Memory B cell (primary cell): ENCODE measurements around the gene TMEM119.

Source experiments
- ATAC-seq: fragments of 150-1000 bp; cut with Tn5 transposase; 2 replicates; pipeline ENCODE4 v1.10.0; 2021; ENCODE audit warnings: low read depth, mild to moderate bottlenecking, moderate library complexity
- DNase-seq, 2 donors: peaks; one replicate each; pipeline ENCODE4 v3.0.0; 2022; ENCODE audit warnings: low spot score in 2 of 2
- H3K27ac Mint-ChIP-seq: one replicate; pipeline ENCODE4 v1.8.0; 2022; ENCODE audit warnings: mild to moderate bottlenecking, moderate library complexity, mixed read lengths
- H3K27me3 Mint-ChIP-seq: one replicate; pipeline ENCODE4 v1.8.0; 2022; ENCODE audit warnings: mixed read lengths
- H3K36me3 Mint-ChIP-seq: one replicate; pipeline ENCODE4 v1.8.0; 2022; ENCODE audit warnings: mild to moderate bottlenecking, mixed read lengths
- H3K4me1 Mint-ChIP-seq: one replicate; pipeline ENCODE4 v1.8.0; 2022; ENCODE audit warnings: mixed read lengths
- H3K4me3 Mint-ChIP-seq: one replicate; pipeline ENCODE4 v1.8.0; 2022; ENCODE audit warnings: mild to moderate bottlenecking, moderate library complexity, mixed read lengths
- H3K9me3 Mint-ChIP-seq: one replicate; pipeline ENCODE4 v1.8.0; 2022; ENCODE audit warnings: mixed read lengths

TMEM119 gene

GRCh38 chr12:108615918-108616317, 18.0 kb upstream of the TMEM119 start:
- H3K27me3 Mint-ChIP-seq, result no peaks in the 10 kb centered on the region
- peaks cover 5% of the 10 kb centered on the region for H3K36me3 Mint-ChIP-seq
- DNase-seq (no peak), ATAC-seq (no peak)
- peaks cover 4% of the 10 kb centered on the region for H3K9me3 Mint-ChIP-seq
- peaks cover 46% of the 10 kb centered on the region for H3K4me1 Mint-ChIP-seq
- H3K4me3 Mint-ChIP-seq, result peak overlapping the region; percentile 43
- peak overlapping the region; percentile 96 for H3K27ac Mint-ChIP-seq

GRCh38 chr12:108614639-108615038, 16.8 kb upstream of the TMEM119 start:
- Mint-ChIP-seq H3K36me3 (peaks cover 5% of the 10 kb centered on the region), H3K4me1 (peaks cover 44% of the 10 kb centered on the region), H3K27ac (peak overlapping the region; percentile 96), H3K4me3 (no peak overlapping the region), H3K9me3 (peaks cover 4% of the 10 kb centered on the region), H3K27me3 (peaks cover 2% of the 10 kb centered on the region)
- DNase-seq (no peak), ATAC-seq (no peak)

- no peak overlapping the region for H3K4me3 Mint-ChIP-seq
- peaks cover 4% of the 10 kb centered on the region for H3K9me3 Mint-ChIP-seq
- peaks cover 2% of the 10 kb centered on the region for H3K27me3 Mint-ChIP-seq
- DNase-seq (no peak), ATAC-seq (no peak)
- peaks cover 5% of the 10 kb centered on the region for H3K36me3 Mint-ChIP-seq
- peaks cover 44% of the 10 kb centered on the region for H3K4me1 Mint-ChIP-seq
- H3K27ac Mint-ChIP-seq, result peak overlapping the region; percentile 96
These were observed 16.2 kb upstream of the TMEM119 start for GRCh38 chr12:108614041-108614440.

GRCh38 chr12:108613548-108613947, 15.7 kb upstream of the TMEM119 start:
- ATAC-seq (no peak), DNase-seq (no peak)
- H3K36me3 Mint-ChIP-seq, result peaks cover 5% of the 10 kb centered on the region
- H3K4me1 Mint-ChIP-seq, result peaks cover 41% of the 10 kb centered on the region
- no peak overlapping the region for H3K4me3 Mint-ChIP-seq
- H3K27ac Mint-ChIP-seq, result peak overlapping the region; percentile 96
- H3K9me3 Mint-ChIP-seq, result peaks cover 4% of the 10 kb centered on the region
- peaks cover 2% of the 10 kb centered on the region for H3K27me3 Mint-ChIP-seq

GRCh38 chr12:108612788-108613282, 15.0 kb upstream of the TMEM119 start:
- no peak for DNase-seq
- Mint-ChIP-seq H3K9me3 (peaks cover 4% of the 10 kb centered on the region), H3K27ac (peak overlapping the region; percentile 60), H3K4me3 (no peak overlapping the region), H3K36me3 (peaks cover 5% of the 10 kb centered on the region), H3K4me1 (peaks cover 37% of the 10 kb centered on the region), H3K27me3 (peaks cover 2% of the 10 kb centered on the region)
- ATAC-seq, result no peak

GRCh38 chr12:108611884-108612415, 14.1 kb upstream of the TMEM119 start:
- ATAC-seq (peak; percentile 59), DNase-seq (peak; percentile 47 to 52)
- H3K4me1 Mint-ChIP-seq, result peaks cover 30% of the 10 kb centered on the region
- no peak overlapping the region for H3K4me3 Mint-ChIP-seq
- peaks cover 4% of the 10 kb centered on the region for H3K9me3 Mint-ChIP-seq
- H3K27me3 Mint-ChIP-seq, result peaks cover 2% of the 10 kb centered on the region
- no peak overlapping the region for H3K27ac Mint-ChIP-seq
- peaks cover 5% of the 10 kb centered on the region for H3K36me3 Mint-ChIP-seq

GRCh38 chr12:108610856-108611605, 13.1 kb upstream of the TMEM119 start:
- Mint-ChIP-seq H3K27me3 (peaks cover 2% of the 10 kb centered on the region), H3K4me1 (peaks cover 22% of the 10 kb centered on the region)

GRCh38 chr12:108610336-108610815, 12.5 kb upstream of the TMEM119 start:
- Mint-ChIP-seq H3K27ac (no peak overlapping the region), H3K9me3 (no peaks in the 10 kb centered on the region), H3K4me1 (peaks cover 28% of the 10 kb centered on the region), H3K4me3 (no peak overlapping the region), H3K27me3 (peaks cover 2% of the 10 kb centered on the region), H3K36me3 (no peaks in the 10 kb centered on the region)
- DNase-seq (no peak), ATAC-seq (no peak)

More at GRCh38 chr12:108610856-108611605, 13.1 kb upstream of the TMEM119 start:
- DNase-seq, result no peak
- H3K36me3 Mint-ChIP-seq, result no peaks in the 10 kb centered on the region
- H3K4me3 Mint-ChIP-seq, result no peak overlapping the region
- H3K9me3 Mint-ChIP-seq, result no peaks in the 10 kb centered on the region
- H3K27ac Mint-ChIP-seq, result no peak overlapping the region
- ATAC-seq, result no peak

- ATAC-seq (no peak), DNase-seq (no peak)
- Mint-ChIP-seq H3K36me3 (no peaks in the 10 kb centered on the region), H3K9me3 (no peaks in the 10 kb centered on the region), H3K4me1 (peaks cover 30% of the 10 kb centered on the region), H3K4me3 (no peak overlapping the region), H3K27ac (no peak overlapping the region), H3K27me3 (peaks cover 2% of the 10 kb centered on the region)
These were observed 11.9 kb upstream of the TMEM119 start for GRCh38 chr12:108609537-108610335.

- H3K36me3 Mint-ChIP-seq, result no peaks in the 10 kb centered on the region
- no peak for ATAC-seq
These were observed 10.7 kb upstream of the TMEM119 start for GRCh38 chr12:108608616-108609015.

GRCh38 chr12:108607981-108608600, 10.2 kb upstream of the TMEM119 start:
- Mint-ChIP-seq H3K9me3 (no peaks in the 10 kb centered on the region), H3K36me3 (no peaks in the 10 kb centered on the region), H3K27me3 (peaks cover 3% of the 10 kb centered on the region), H3K27ac (no peak overlapping the region), H3K4me3 (no peak overlapping the region), H3K4me1 (peaks cover 22% of the 10 kb centered on the region)
- DNase-seq (no peak), ATAC-seq (no peak)

More at GRCh38 chr12:108608616-108609015, 10.7 kb upstream of the TMEM119 start:
- Mint-ChIP-seq H3K27me3 (peaks cover 3% of the 10 kb centered on the region), H3K4me1 (peaks cover 27% of the 10 kb centered on the region), H3K27ac (no peak overlapping the region), H3K4me3 (no peak overlapping the region), H3K9me3 (no peaks in the 10 kb centered on the region)
- no peak for DNase-seq

- Mint-ChIP-seq H3K4me3 (no peak overlapping the region), H3K4me1 (peaks cover 12% of the 10 kb centered on the region), H3K9me3 (no peaks in the 10 kb centered on the region), H3K27me3 (peaks cover 3% of the 10 kb centered on the region), H3K36me3 (no peaks in the 10 kb centered on the region), H3K27ac (no peak overlapping the region)
- DNase-seq, result no peak
- no peak for ATAC-seq
These were observed 8.6 kb upstream of the TMEM119 start for GRCh38 chr12:108606492-108606891.

- no peak overlapping the region for H3K4me3 Mint-ChIP-seq
- H3K27me3 Mint-ChIP-seq, result peaks cover 3% of the 10 kb centered on the region
- H3K9me3 Mint-ChIP-seq, result no peaks in the 10 kb centered on the region
- no peaks in the 10 kb centered on the region for H3K36me3 Mint-ChIP-seq
- peaks cover 11% of the 10 kb centered on the region for H3K4me1 Mint-ChIP-seq
- ATAC-seq (no peak), DNase-seq (no peak)
- H3K27ac Mint-ChIP-seq, result peak overlapping the region; percentile 68
These were observed 8.0 kb upstream of the TMEM119 start for GRCh38 chr12:108605690-108606406.
